Measurements from ENCODE around the gene SLC18B1. TPM values are rescaled to one million over a fixed set of nuclear protein-coding genes. Genes with fewer than 3 reads are reported as not detected.

The SLC18B1 gene
- total and polyA plus RNA-seq, 10 of the 15 experiments (the other 5 are each of a cell fraction or from before 2014, with no cell fraction given), result 3.5 to 11.8 (median 7.1) TPM

DNA sequence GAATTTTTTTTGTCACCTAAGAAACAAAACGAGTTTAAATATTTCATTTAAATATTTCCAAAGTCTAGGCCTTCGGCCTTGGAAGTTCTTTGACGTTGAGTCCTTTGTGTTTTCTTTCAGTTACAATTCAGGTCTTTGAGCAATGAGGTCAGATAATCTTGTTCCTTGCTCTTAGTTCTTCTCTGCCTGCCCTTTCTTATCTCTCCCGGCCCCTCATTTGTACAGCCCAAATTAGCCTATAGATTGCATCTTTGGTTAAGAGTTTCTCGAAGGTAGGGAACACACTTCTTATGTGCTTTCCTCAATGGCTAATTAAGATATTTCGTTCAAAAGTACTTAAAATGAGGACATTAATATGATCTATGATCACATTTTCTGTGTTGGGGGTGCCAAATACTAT, 34.5 kb upstream of the SLC18B1 start (continued):
- TF ChIP-seq, protein P1, sequence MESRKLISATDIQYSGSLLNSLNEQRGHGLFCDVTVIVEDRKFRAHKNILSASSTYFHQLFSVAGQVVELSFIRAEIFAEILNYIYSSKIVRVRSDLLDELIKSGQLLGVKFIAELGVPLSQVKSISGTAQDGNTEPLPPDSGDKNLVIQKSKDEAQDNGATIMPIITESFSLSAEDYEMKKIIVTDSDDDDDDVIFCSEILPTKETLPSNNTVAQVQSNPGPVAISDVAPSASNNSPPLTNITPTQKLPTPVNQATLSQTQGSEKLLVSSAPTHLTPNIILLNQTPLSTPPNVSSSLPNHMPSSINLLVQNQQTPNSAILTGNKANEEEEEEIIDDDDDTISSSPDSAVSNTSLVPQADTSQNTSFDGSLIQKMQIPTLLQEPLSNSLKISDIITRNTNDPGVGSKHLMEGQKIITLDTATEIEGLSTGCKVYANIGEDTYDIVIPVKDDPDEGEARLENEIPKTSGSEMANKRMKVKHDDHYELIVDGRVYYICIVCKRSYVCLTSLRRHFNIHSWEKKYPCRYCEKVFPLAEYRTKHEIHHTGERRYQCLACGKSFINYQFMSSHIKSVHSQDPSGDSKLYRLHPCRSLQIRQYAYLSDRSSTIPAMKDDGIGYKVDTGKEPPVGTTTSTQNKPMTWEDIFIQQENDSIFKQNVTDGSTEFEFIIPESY (IDR thresholded peaks at IDR 0.05), result no peak

DNA sequence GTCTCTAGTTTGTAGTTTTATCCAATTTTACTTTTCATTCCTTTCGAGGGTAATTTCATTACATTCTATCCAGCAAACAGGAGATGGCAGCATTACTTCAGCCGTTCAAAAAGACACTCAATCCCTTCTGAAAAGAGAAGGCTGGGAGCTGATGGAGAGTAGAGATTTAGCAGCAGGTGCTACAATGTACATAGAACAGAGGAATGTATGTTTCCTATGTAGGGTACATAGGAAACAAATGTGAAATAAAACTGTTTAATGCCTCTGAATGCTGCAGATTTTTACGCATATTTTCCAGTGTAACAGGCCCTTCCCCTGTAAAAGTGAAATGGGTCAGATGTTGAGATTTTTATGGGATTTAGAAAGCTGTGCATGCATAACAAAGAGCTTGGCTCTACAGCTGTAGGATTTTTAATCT, 31.9 kb upstream of the SLC18B1 start:
- no peaks in the 10 kb centered on the region for H3K4me1 ChIP-seq (ENCODE audit: control insufficient read depth, insufficient read depth, low read length)
- no peak overlapping the region for H3K9ac ChIP-seq (ENCODE audit: control insufficient read depth, insufficient read depth, low read length)
- CTCF ChIA-PET, result interaction anchor here (1.0 to 4.0 kb wide), 8 partner anchors 9 to 211 kb away, joined by 3 to 44 read pairs (median 4); no protein-coding TSS in a partner anchor
- SMC1A ChIA-PET (ENCODE audit: uncharacterized antibody, unreplicated experiment), result interaction anchor here (0.8 to 2.7 kb wide), 7 partner anchors 14 to 161 kb away, joined by 3 to 15 read pairs (median 3); no protein-coding TSS in a partner anchor
- no TSS peak for BruUV-seq (replicated peaks)
- no peaks in the 10 kb centered on the region for H3K79me2 ChIP-seq (ENCODE audit: control insufficient read depth, insufficient read depth, low read length)
- no peaks in the 10 kb centered on the region for H4K20me1 ChIP-seq (ENCODE audit: control insufficient read depth, insufficient read depth)
- peak; percentile 55 for ATAC-seq
- no peak for FAIRE-seq
- POLR2A ChIA-PET, result no interaction called here
- no peak overlapping the region for H3K4me2 ChIP-seq (ENCODE audit: control insufficient read depth, insufficient read depth)
- no peaks in the 10 kb centered on the region for H3K36me3 ChIP-seq (ENCODE audit: control insufficient read depth in 2 of 2, insufficient read depth in 2 of 2, low read length in 1 of 2)
- in situ Hi-C loops (cut with MboI) (loop anchor here (10.0 kb wide), 1 partner anchor 684 kb away; no protein-coding TSS in a partner anchor), intact Hi-C loops (cut with micrococcal nuclease; ENCODE audit: unreplicated experiment) (loop anchor here (1.0 to 10.0 kb wide), 5 partner anchors 131 to 1264 kb away; no protein-coding TSS in a partner anchor)
- no peaks in the 10 kb centered on the region for H3K9me3 ChIP-seq (replicated peaks; ENCODE audit: control insufficient read depth, insufficient read depth, low read length)
- no peak overlapping the region for H3K4me3 ChIP-seq
- RAD21 ChIA-PET (ENCODE audit: unreplicated experiment), result interaction anchor here (1.1 to 3.7 kb wide), 2 partner anchors 20 to 132 kb away, joined by 3 to 14 read pairs; no protein-coding TSS in a partner anchor
- 45% methylated on average over 3 of the region's 3 CpGs for WGBS (ENCODE audit: insufficient coverage, insufficient replicate concordance, low lambda C conversion rate, missing lambda C conversion rate)
- no peak overlapping the region for H3K27ac ChIP-seq (ENCODE audit: control insufficient read depth, insufficient read depth)
- no peak overlapping the region for H2AFZ ChIP-seq (ENCODE audit: control insufficient read depth, low read depth, low read length)
- no peaks in the 10 kb centered on the region for H3K27me3 ChIP-seq (replicated peaks in 1 of 2; ENCODE audit: control insufficient read depth in 2 of 2, insufficient read depth in 2 of 2, low read length in 1 of 2)
- DNase-seq (ENCODE audit: low read depth, low spot score), result no peak
- TF ChIP-seq RFX5 (IDR thresholded peaks at IDR 0.05; ENCODE audit: low read depth, low read length), result no peak
- TF ChIP-seq ZNF274 (IDR thresholded peaks at IDR 0.05; ENCODE audit: insufficient read depth, insufficient read length), result no peak
- TF ChIP-seq NFYA (IDR thresholded peaks at IDR 0.05; ENCODE audit: borderline replicate concordance, low read depth, low read length), result no peak
- TF ChIP-seq, protein P2, sequence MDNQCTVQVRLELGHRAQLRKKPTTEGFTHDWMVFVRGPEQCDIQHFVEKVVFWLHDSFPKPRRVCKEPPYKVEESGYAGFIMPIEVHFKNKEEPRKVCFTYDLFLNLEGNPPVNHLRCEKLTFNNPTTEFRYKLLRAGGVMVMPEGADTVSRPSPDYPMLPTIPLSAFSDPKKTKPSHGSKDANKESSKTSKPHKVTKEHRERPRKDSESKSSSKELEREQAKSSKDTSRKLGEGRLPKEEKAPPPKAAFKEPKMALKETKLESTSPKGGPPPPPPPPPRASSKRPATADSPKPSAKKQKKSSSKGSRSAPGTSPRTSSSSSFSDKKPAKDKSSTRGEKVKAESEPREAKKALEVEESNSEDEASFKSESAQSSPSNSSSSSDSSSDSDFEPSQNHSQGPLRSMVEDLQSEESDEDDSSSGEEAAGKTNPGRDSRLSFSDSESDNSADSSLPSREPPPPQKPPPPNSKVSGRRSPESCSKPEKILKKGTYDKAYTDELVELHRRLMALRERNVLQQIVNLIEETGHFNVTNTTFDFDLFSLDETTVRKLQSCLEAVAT (IDR thresholded peaks at IDR 0.05), result no peak
- TF ChIP-seq, protein P3, sequence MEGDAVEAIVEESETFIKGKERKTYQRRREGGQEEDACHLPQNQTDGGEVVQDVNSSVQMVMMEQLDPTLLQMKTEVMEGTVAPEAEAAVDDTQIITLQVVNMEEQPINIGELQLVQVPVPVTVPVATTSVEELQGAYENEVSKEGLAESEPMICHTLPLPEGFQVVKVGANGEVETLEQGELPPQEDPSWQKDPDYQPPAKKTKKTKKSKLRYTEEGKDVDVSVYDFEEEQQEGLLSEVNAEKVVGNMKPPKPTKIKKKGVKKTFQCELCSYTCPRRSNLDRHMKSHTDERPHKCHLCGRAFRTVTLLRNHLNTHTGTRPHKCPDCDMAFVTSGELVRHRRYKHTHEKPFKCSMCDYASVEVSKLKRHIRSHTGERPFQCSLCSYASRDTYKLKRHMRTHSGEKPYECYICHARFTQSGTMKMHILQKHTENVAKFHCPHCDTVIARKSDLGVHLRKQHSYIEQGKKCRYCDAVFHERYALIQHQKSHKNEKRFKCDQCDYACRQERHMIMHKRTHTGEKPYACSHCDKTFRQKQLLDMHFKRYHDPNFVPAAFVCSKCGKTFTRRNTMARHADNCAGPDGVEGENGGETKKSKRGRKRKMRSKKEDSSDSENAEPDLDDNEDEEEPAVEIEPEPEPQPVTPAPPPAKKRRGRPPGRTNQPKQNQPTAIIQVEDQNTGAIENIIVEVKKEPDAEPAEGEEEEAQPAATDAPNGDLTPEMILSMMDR (IDR thresholded peaks at IDR 0.05 in 2 of 3, conservative IDR thresholded peaks at IDR 0.05 in 1 of 3; ENCODE audit: control insufficient read depth in 2 of 3, extremely low read depth in 1 of 3, insufficient read depth in 1 of 3, low read depth in 3 of 3, low read length in 3 of 3), result peak; percentile 25 to 53 (median 32); a peak in 4 of 6 replicates
- TF ChIP-seq, protein P1 (IDR thresholded peaks at IDR 0.05), result no peak
- TF ChIP-seq RBBP5 (conservative IDR thresholded peaks at IDR 0.05), result no peak
- no peak for TF ChIP-seq FOXM1 (IDR thresholded peaks at IDR 0.05; ENCODE audit: low read depth, low read length)
- peak; percentile 65; the same call in 1 of the 2 replicates for TF ChIP-seq SMC3 (IDR thresholded peaks at IDR 0.05; ENCODE audit: borderline replicate concordance, low read length)
- TF ChIP-seq CBX3 (IDR thresholded peaks at IDR 0.05; ENCODE audit: borderline replicate concordance, low read depth), result no peak
- TF ChIP-seq, protein P4, sequence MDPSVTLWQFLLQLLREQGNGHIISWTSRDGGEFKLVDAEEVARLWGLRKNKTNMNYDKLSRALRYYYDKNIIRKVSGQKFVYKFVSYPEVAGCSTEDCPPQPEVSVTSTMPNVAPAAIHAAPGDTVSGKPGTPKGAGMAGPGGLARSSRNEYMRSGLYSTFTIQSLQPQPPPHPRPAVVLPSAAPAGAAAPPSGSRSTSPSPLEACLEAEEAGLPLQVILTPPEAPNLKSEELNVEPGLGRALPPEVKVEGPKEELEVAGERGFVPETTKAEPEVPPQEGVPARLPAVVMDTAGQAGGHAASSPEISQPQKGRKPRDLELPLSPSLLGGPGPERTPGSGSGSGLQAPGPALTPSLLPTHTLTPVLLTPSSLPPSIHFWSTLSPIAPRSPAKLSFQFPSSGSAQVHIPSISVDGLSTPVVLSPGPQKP (IDR thresholded peaks at IDR 0.05; ENCODE audit: low read depth, low read length), result no peak
- TF ChIP-seq MEF2A (IDR thresholded peaks at IDR 0.05; ENCODE audit: insufficient read depth, low read depth, low read length), result no peak
- no peak for TF ChIP-seq SIX5 (IDR thresholded peaks at IDR 0.05; ENCODE audit: low read depth, low read length, severe bottlenecking)

Data from GM12878 (cell line).